GM18868 (cell line): ENCODE measurements around the gene PEX14.

Experiments used
- ATAC-seq: cut with Tn5 transposase; IDR thresholded peaks from one replicate; pipeline ENCODE4 v1.9.1; 2021; ENCODE audit warnings: mild to moderate bottlenecking, moderate library complexity; ENCODE audit not compliant: unreplicated experiment

The PEX14 gene

DNA sequence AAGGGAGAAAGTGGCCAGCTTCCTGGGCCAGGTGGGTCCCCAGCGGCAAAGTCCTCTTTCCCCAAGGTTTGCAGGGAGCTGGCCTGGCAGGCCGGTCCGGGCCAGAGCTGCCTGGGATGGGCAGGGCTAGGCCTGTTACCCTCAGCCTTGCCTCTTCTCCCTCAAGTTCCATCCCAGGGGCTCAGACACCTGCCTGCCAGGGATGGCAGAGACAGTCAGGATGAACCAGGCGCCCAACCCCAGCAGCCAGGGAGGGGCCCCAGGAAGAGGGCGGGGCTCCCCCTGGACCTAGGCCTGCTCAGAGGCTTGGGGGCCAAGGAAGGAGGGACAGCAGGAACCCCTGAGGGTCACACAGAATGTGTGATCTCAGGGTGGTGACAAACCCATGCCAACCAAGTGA is 201.1 kb downstream of the PEX14 start:
- ATAC-seq: no peak

DNA sequence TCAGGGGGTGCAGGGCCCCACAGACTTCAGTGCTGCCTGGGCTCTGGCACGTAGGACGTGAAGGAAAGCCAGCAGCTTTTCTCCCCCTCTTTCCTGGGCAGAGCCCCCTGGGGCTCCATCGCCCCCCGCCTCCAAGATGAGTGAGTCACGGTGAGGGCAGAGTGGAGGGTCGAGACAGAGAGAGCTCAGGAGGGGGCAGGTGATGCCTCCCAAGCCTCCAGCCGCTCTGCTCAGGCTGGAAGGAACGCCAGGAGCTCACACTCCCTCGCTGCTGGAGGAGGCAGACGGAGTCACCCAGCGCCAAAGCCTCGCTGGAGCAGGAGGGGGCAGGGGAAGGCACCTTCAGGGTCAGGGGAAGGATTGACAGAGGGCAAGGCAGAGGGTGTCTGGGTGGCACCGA is 202.2 kb downstream of the PEX14 start:
- ATAC-seq: no peak

DNA sequence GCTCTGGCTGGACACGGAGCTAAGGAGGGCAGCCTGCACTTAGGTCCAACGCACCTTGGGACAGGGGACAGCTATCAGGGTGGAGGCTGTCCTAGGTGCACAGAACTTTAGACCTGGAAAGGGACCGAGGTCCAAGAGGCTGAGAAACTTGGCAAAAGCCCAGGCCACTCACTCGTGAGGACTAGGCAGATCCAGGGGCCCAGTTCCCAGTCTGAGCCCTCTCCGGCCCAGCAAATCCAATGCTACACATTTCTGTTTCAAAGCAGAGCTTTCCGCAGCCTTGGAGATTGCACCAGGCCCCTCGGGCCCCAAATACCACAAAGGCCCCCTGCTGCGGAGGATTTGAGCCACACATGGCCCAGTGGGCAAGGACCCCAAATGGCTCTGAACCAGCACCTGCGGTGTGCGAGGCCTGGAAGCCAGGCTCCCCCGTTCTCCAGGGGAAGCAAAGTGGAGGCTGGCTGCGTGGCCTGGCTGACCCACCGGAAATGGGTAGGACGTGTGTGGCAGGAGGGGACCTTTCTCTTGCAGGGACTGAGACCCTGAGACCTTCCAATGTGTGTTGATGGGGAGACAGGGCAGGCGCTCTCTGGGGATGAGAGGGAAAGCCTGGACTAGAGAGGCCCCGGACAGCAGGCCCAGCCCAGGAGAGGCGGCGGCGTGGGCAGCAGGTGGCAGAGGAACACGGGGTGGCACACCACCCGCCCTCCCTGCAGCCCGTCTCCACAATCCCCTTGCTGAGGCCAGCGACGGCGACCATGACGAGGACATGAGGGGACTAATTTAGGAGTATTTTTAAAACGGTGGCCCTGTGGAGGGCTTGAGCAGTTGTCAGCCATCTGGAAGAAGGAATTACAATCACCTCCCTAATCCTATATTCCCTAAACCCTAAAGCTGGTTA is 203.0 kb downstream of the PEX14 start:
- no peak for ATAC-seq

- ATAC-seq: no peak
These were observed 203.7 kb downstream of the PEX14 start for GRCh38 chr1:10678402-10678801.

- no peak for ATAC-seq
These were observed 204.1 kb downstream of the PEX14 start for GRCh38 chr1:10678852-10679251.

GRCh38 chr1:10679496-10680220 is 204.9 kb downstream of the PEX14 start:
- ATAC-seq: no peak
